ENCODE measurements around the gene SCGB1D2. TPM values are rescaled to one million over a fixed set of nuclear protein-coding genes. Genes with fewer than 3 reads are reported as not detected.

Gene SCGB1D2
- total RNA-seq, 2 experiments from 2014 or later: not detected

GRCh38 chr11:62280452-62280851 lies 38.4 kb downstream of the SCGB1D2 start:
- ChIA-PET CTCF (ENCODE audit: unreplicated experiment) (no interaction called here), POLR2A (no interaction called here)
- H3K9me2 ChIP-seq (ENCODE audit: insufficient read depth, low read length): no peaks in the 10 kb centered on the region
- TF ChIP-seq CTCF (conservative IDR thresholded peaks at IDR 0.05; ENCODE audit: low read length) (no peak), EZH2phosphoT487 (IDR thresholded peaks at IDR 0.05; ENCODE audit: borderline replicate concordance, low read depth, low read length) (no peak)
- no peaks in the 10 kb centered on the region for H3K36me3 ChIP-seq (ENCODE audit: insufficient read depth, low read length)
- H3K9me3 ChIP-seq (ENCODE audit: low read length): peaks cover 14% of the 10 kb centered on the region; the same call in 1 of the 2 replicates
- no peak overlapping the region for H3K4me3 ChIP-seq (ENCODE audit: low read depth, low read length, poor library complexity, severe bottlenecking)
- no peak overlapping the region for H3K27ac ChIP-seq (ENCODE audit: low read depth, low read length, poor library complexity, severe bottlenecking)
- H3K4me1 ChIP-seq (ENCODE audit: insufficient read depth, low read length, poor library complexity, severe bottlenecking): no peaks in the 10 kb centered on the region
- no peak overlapping the region for H3K4me2 ChIP-seq (ENCODE audit: low read length)
- H3K79me2 ChIP-seq (ENCODE audit: insufficient read depth, low read depth, low read length): no peaks in the 10 kb centered on the region
- no peaks in the 10 kb centered on the region for H4K20me1 ChIP-seq (ENCODE audit: insufficient read depth, low read length)
- no peak overlapping the region for H2AFZ ChIP-seq (ENCODE audit: low read length)
- no TSS peak for BruUV-seq (replicated peaks)
- intact Hi-C loops (cut with micrococcal nuclease; ENCODE audit: unreplicated experiment): no loop called here
- no peak for DNase-seq (ENCODE audit: low spot score)

Other genes with a start within 250 kb of the SCGB1D2 start
- 89.1 and 103 TPM in 2 replicates for gene INCENP, start 118.2 kb upstream of the SCGB1D2 start, total RNA-seq (2014; rRNA removed; shearing (Covaris generic))
- 183 and 212 TPM in 2 replicates for gene INCENP, start 118.2 kb upstream of the SCGB1D2 start, total RNA-seq (2022)
- gene SCGB1D1, start 52.0 kb upstream of the SCGB1D2 start, total RNA-seq (2014; rRNA removed; shearing (Covaris generic)): not detected in 2 replicates
- gene SCGB1D1, start 52.0 kb upstream of the SCGB1D2 start, total RNA-seq (2022): not detected in 2 replicates
- gene SCGB2A1, start 33.6 kb upstream of the SCGB1D2 start, total RNA-seq (2014; rRNA removed; shearing (Covaris generic)): not detected in 2 replicates
- gene SCGB2A1, start 33.6 kb upstream of the SCGB1D2 start, total RNA-seq (2022): not detected in 2 replicates
- not detected in 2 replicates for gene SCGB2A2, start 27.9 kb downstream of the SCGB1D2 start, total RNA-seq (2014; rRNA removed; shearing (Covaris generic))
- not detected in 2 replicates for gene SCGB2A2, start 27.9 kb downstream of the SCGB1D2 start, total RNA-seq (2022)
- not detected in 2 replicates for gene SCGB1D4, start 56.8 kb downstream of the SCGB1D2 start, total RNA-seq (2014; rRNA removed; shearing (Covaris generic))
- gene SCGB1D4, start 56.8 kb downstream of the SCGB1D2 start, total RNA-seq (2022): not detected in 2 replicates
- 9.2 and 15.9 TPM in 2 replicates for gene ASRGL1, start 95.2 kb downstream of the SCGB1D2 start, total RNA-seq (2014; rRNA removed; shearing (Covaris generic))
- 7.9 and 10.2 TPM in 2 replicates for gene ASRGL1, start 95.2 kb downstream of the SCGB1D2 start, total RNA-seq (2022)
- not detected in 2 replicates for gene SCGB1A1, start 176.8 kb downstream of the SCGB1D2 start, total RNA-seq (2014; rRNA removed; shearing (Covaris generic))
- not detected in 2 replicates for gene SCGB1A1, start 176.8 kb downstream of the SCGB1D2 start, total RNA-seq (2022)